Activated naive CD4-positive, alpha-beta T cell treated with anti-CD3 and anti-CD28 coated beads, Interleukin-2, amount 10 ng/mL, durations not matched to agents 7 days and 5 days (primary cell): Measurements from ENCODE around the gene CEP170B.
"Not testable (repeated sequence)": the region's sequence is repeated elsewhere in the genome, so short reads cannot be mapped to it uniquely, and the experiment has no call there.

ENCODE experiments used
- CTCF ChIA-PET: fragments of 350-600 bp; sonication (Branson Sonifier 250); formaldehyde crosslinking; loops from one replicate; lab custom pipeline; 2021; ENCODE audit warnings: antibody characterized with exemption; lab: Charles Lee
- DNase-seq: peaks from one replicate; pipeline ENCODE4 v3.0.0-alpha.2; 2020
- H3K27ac Mint-ChIP-seq: one replicate; pipeline ENCODE4 v1.8.0; 2021; ENCODE audit warnings: mild to moderate bottlenecking, moderate library complexity, mixed read lengths
- H3K27me3 Mint-ChIP-seq: one replicate; pipeline ENCODE4 v1.8.0; 2021; ENCODE audit warnings: mild to moderate bottlenecking, mixed read lengths
- H3K36me3 Mint-ChIP-seq: one replicate; pipeline ENCODE4 v1.8.0; 2021; ENCODE audit warnings: mixed read lengths
- H3K4me1 Mint-ChIP-seq: one replicate; pipeline ENCODE4 v1.8.0; 2021; ENCODE audit warnings: mixed read lengths
- H3K4me3 Mint-ChIP-seq: one replicate; pipeline ENCODE4 v1.8.0; 2021; ENCODE audit warnings: mild to moderate bottlenecking, moderate library complexity, mixed read lengths
- H3K9me3 Mint-ChIP-seq: one replicate; pipeline ENCODE4 v1.8.0; 2021; ENCODE audit warnings: mixed read lengths

The CEP170B gene

GRCh38 chr14:104827177-104828055 is 37.7 kb upstream of the CEP170B start:
- Mint-ChIP-seq H3K27ac (no peak overlapping the region), H3K9me3 (peaks cover 7% of the 10 kb centered on the region), H3K4me3 (peak overlapping the region; percentile 60), H3K36me3 (peaks cover 5% of the 10 kb centered on the region), H3K27me3 (peaks cover 63% of the 10 kb centered on the region), H3K4me1 (peaks cover 24% of the 10 kb centered on the region)
- CTCF ChIA-PET, result interaction anchor here (2.9 kb wide), 1 partner anchor 59 kb away, joined by 21 read pairs; no protein-coding TSS in a partner anchor
- peak; percentile 73 for DNase-seq

GRCh38 chr14:104830781-104831180 is 34.3 kb upstream of the CEP170B start:
- CTCF ChIA-PET, result no interaction called here
- H3K4me3 Mint-ChIP-seq, result no peak overlapping the region

GRCh38 chr14:104836171-104836935 is 28.7 kb upstream of the CEP170B start:
- peaks cover 17% of the 10 kb centered on the region for H3K27me3 Mint-ChIP-seq
- H3K9me3 Mint-ChIP-seq, H3K27ac Mint-ChIP-seq, H3K4me3 Mint-ChIP-seq, H3K4me1 Mint-ChIP-seq, CTCF ChIA-PET, H3K36me3 Mint-ChIP-seq, DNase-seq: not testable (repeated sequence)

More at GRCh38 chr14:104830781-104831180, 34.3 kb upstream of the CEP170B start:
- Mint-ChIP-seq H3K27me3 (peaks cover 40% of the 10 kb centered on the region), H3K4me1 (peaks cover 12% of the 10 kb centered on the region), H3K36me3 (no peaks in the 10 kb centered on the region), H3K9me3 (no peaks in the 10 kb centered on the region), H3K27ac (no peak overlapping the region)
- DNase-seq, result no peak

- no peaks in the 10 kb centered on the region for H3K9me3 Mint-ChIP-seq
- H3K27me3 Mint-ChIP-seq, result peaks cover 71% of the 10 kb centered on the region
- CTCF ChIA-PET, result no interaction called here
- DNase-seq, result no peak
- H3K27ac Mint-ChIP-seq, result no peak overlapping the region
- no peaks in the 10 kb centered on the region for H3K36me3 Mint-ChIP-seq
- H3K4me3 Mint-ChIP-seq, result no peak overlapping the region
- H3K4me1 Mint-ChIP-seq, result no peaks in the 10 kb centered on the region
Observed at GRCh38 chr14:104841730-104842129, 23.3 kb upstream of the CEP170B start.

- Mint-ChIP-seq H3K4me1 (no peaks in the 10 kb centered on the region), H3K27me3 (peaks cover 79% of the 10 kb centered on the region), H3K4me3 (no peak overlapping the region), H3K27ac (no peak overlapping the region), H3K9me3 (no peaks in the 10 kb centered on the region), H3K36me3 (no peaks in the 10 kb centered on the region)
- DNase-seq, result no peak
- CTCF ChIA-PET, result no interaction called here
Observed at GRCh38 chr14:104843006-104843405, 22.1 kb upstream of the CEP170B start.

- no peaks in the 10 kb centered on the region for H3K9me3 Mint-ChIP-seq
- no peak overlapping the region for H3K4me3 Mint-ChIP-seq
- no peak for DNase-seq
- H3K27me3 Mint-ChIP-seq, result peaks cover 82% of the 10 kb centered on the region
- CTCF ChIA-PET, result no interaction called here
- no peak overlapping the region for H3K27ac Mint-ChIP-seq
- no peaks in the 10 kb centered on the region for H3K4me1 Mint-ChIP-seq
- H3K36me3 Mint-ChIP-seq, result no peaks in the 10 kb centered on the region
Observed at GRCh38 chr14:104843442-104844305, 21.4 kb upstream of the CEP170B start.

- peaks cover 83% of the 10 kb centered on the region for H3K27me3 Mint-ChIP-seq
Observed at GRCh38 chr14:104844306-104845032, 20.6 kb upstream of the CEP170B start.

GRCh38 chr14:104845033-104845666 is 19.9 kb upstream of the CEP170B start:
- CTCF ChIA-PET, result no interaction called here
- H3K27me3 Mint-ChIP-seq, result peaks cover 86% of the 10 kb centered on the region
- no peak for DNase-seq
- no peaks in the 10 kb centered on the region for H3K9me3 Mint-ChIP-seq
- no peak overlapping the region for H3K4me3 Mint-ChIP-seq
- H3K27ac Mint-ChIP-seq, result no peak overlapping the region
- no peaks in the 10 kb centered on the region for H3K4me1 Mint-ChIP-seq
- no peaks in the 10 kb centered on the region for H3K36me3 Mint-ChIP-seq

More at GRCh38 chr14:104844306-104845032, 20.6 kb upstream of the CEP170B start:
- no peaks in the 10 kb centered on the region for H3K36me3 Mint-ChIP-seq
- CTCF ChIA-PET, result no interaction called here
- H3K4me3 Mint-ChIP-seq, result no peak overlapping the region
- H3K27ac Mint-ChIP-seq, result no peak overlapping the region
- no peaks in the 10 kb centered on the region for H3K9me3 Mint-ChIP-seq
- no peaks in the 10 kb centered on the region for H3K4me1 Mint-ChIP-seq
- no peak for DNase-seq

GRCh38 chr14:104845834-104846441 is 19.1 kb upstream of the CEP170B start:
- no peak overlapping the region for H3K27ac Mint-ChIP-seq
- H3K36me3 Mint-ChIP-seq, result no peaks in the 10 kb centered on the region
- H3K27me3 Mint-ChIP-seq, result peaks cover 82% of the 10 kb centered on the region
- no peak for DNase-seq
- no peak overlapping the region for H3K4me3 Mint-ChIP-seq
- no peaks in the 10 kb centered on the region for H3K9me3 Mint-ChIP-seq
- CTCF ChIA-PET, result interaction anchor here (1.0 kb wide), 1 partner anchor 78 kb away, joined by 3 read pairs; no protein-coding TSS in a partner anchor
- no peaks in the 10 kb centered on the region for H3K4me1 Mint-ChIP-seq

- Mint-ChIP-seq H3K4me1 (no peaks in the 10 kb centered on the region), H3K9me3 (no peaks in the 10 kb centered on the region), H3K27me3 (peaks cover 40% of the 10 kb centered on the region), H3K27ac (no peak overlapping the region), H3K36me3 (no peaks in the 10 kb centered on the region), H3K4me3 (no peak overlapping the region)
- DNase-seq, result no peak
- CTCF ChIA-PET, result no interaction called here
Observed at GRCh38 chr14:104852280-104852663, 12.8 kb upstream of the CEP170B start.

GRCh38 chr14:104855532-104856090 is 9.5 kb upstream of the CEP170B start:
- peaks cover 18% of the 10 kb centered on the region for H3K27me3 Mint-ChIP-seq

GRCh38 chr14:104856157-104856868 is 8.8 kb upstream of the CEP170B start:
- no peaks in the 10 kb centered on the region for H3K36me3 Mint-ChIP-seq
- H3K27me3 Mint-ChIP-seq, result peaks cover 18% of the 10 kb centered on the region
- CTCF ChIA-PET, result no interaction called here
- DNase-seq, result no peak
- H3K4me3 Mint-ChIP-seq, result no peak overlapping the region
- H3K9me3 Mint-ChIP-seq, result no peaks in the 10 kb centered on the region
- H3K4me1 Mint-ChIP-seq, result no peaks in the 10 kb centered on the region
- H3K27ac Mint-ChIP-seq, result no peak overlapping the region

More at GRCh38 chr14:104855532-104856090, 9.5 kb upstream of the CEP170B start:
- DNase-seq, result no peak
- CTCF ChIA-PET, result no interaction called here
- Mint-ChIP-seq H3K9me3 (no peaks in the 10 kb centered on the region), H3K27ac (no peak overlapping the region), H3K4me1 (no peaks in the 10 kb centered on the region), H3K4me3 (no peak overlapping the region), H3K36me3 (no peaks in the 10 kb centered on the region)
